Measurements from ENCODE around the gene ZBTB7C. TPM values are rescaled to one million over a fixed set of nuclear protein-coding genes. Genes with fewer than 3 reads are reported as not detected.

The ZBTB7C gene
- total and polyA plus RNA-seq, 2 donors (not counting 1 experiment from before 2014, with no cell fraction given): not detected

GRCh38 chr18:48308027-48308635 lies 101.1 kb downstream of the ZBTB7C start:
- ATAC-seq (ENCODE audit: low read depth): no peak
- H3K4me1 Mint-ChIP-seq: no peaks in the 10 kb centered on the region
- TF ChIP-seq EZH2 (IDR thresholded peaks at IDR 0.05; ENCODE audit: borderline replicate concordance, insufficient read depth, low read depth, low read length, poor library complexity, severe bottlenecking): no peak
- no peak for TF ChIP-seq CTCF (IDR thresholded peaks at IDR 0.05)

GRCh38 chr18:48306838-48307237 lies 102.3 kb downstream of the ZBTB7C start:
- H3K4me3 Mint-ChIP-seq: no peak overlapping the region

More at GRCh38 chr18:48308027-48308635, 101.1 kb downstream of the ZBTB7C start:
- Histone ChIP-seq H3K27me3 (replicated peaks in 1 of 4; ENCODE audit: control extremely low read depth in 1 of 4, control insufficient read depth in 3 of 4, insufficient read depth in 4 of 4, low read length in 3 of 4) (no peaks in the 10 kb centered on the region), H3K4me2 (replicated peaks; ENCODE audit: low read depth, low read length, poor library complexity, severe bottlenecking) (no peak overlapping the region), H3K4me1 (ENCODE audit: control insufficient read depth in 2 of 2, insufficient read depth in 2 of 2, low read length in 2 of 2) (no peaks in the 10 kb centered on the region), H3K79me2 (ENCODE audit: control insufficient read depth, insufficient read depth, low read length) (no peaks in the 10 kb centered on the region), H3K27ac (ENCODE audit: low read length in 2 of 2) (no peak overlapping the region), H4K20me1 (ENCODE audit: control insufficient read depth, insufficient read depth, low read length, poor library complexity, severe bottlenecking) (no peaks in the 10 kb centered on the region), H3K36me3 (replicated peaks in 1 of 2; ENCODE audit: control extremely low read depth in 1 of 2, control insufficient read depth in 1 of 2, extremely low read depth in 1 of 2, insufficient read depth in 2 of 2, low read length in 1 of 2) (no peaks in the 10 kb centered on the region), H3K9me3 (ENCODE audit: control extremely low read depth in 1 of 3, control insufficient read depth in 2 of 3, insufficient read depth in 1 of 3, low read length in 2 of 3) (no peaks in the 10 kb centered on the region), H3K9ac (ENCODE audit: low read length) (no peak overlapping the region), H3K4me3 (ENCODE audit: control extremely low read depth in 1 of 5, extremely low read depth in 1 of 5, insufficient read depth in 1 of 5, low read depth in 2 of 5, low read length in 4 of 5) (no peak overlapping the region), H2AFZ (ENCODE audit: insufficient read depth, low read depth, low read length, poor library complexity, severe bottlenecking) (no peak overlapping the region)
- Mint-ChIP-seq H3K4me3 (no peak overlapping the region), H3K9me3 (ENCODE audit: insufficient read depth) (no peaks in the 10 kb centered on the region), H3K27me3 (peaks cover 10% of the 10 kb centered on the region), H3K27ac (no peak overlapping the region)
- CTCF ChIA-PET: no interaction called here
- WGBS (ENCODE audit: insufficient coverage): 77% methylated on average over 2 of the region's 3 CpGs
- POLR2A ChIA-PET: no interaction called here
- DNase-seq: no peak
- intact Hi-C loops (cut with micrococcal nuclease): no loop called here

More at GRCh38 chr18:48306838-48307237, 102.3 kb downstream of the ZBTB7C start:
- Histone ChIP-seq H2AFZ (ENCODE audit: insufficient read depth, low read depth, low read length, poor library complexity, severe bottlenecking) (no peak overlapping the region), H4K20me1 (ENCODE audit: control insufficient read depth, insufficient read depth, low read length, poor library complexity, severe bottlenecking) (no peaks in the 10 kb centered on the region), H3K9ac (ENCODE audit: low read length) (no peak overlapping the region), H3K4me3 (ENCODE audit: control extremely low read depth in 1 of 5, extremely low read depth in 1 of 5, insufficient read depth in 1 of 5, low read depth in 2 of 5, low read length in 4 of 5) (no peak overlapping the region), H3K4me2 (replicated peaks; ENCODE audit: low read depth, low read length, poor library complexity, severe bottlenecking) (no peak overlapping the region), H3K4me1 (ENCODE audit: control insufficient read depth in 2 of 2, insufficient read depth in 2 of 2, low read length in 2 of 2) (no peaks in the 10 kb centered on the region), H3K79me2 (ENCODE audit: control insufficient read depth, insufficient read depth, low read length) (no peaks in the 10 kb centered on the region), H3K9me3 (ENCODE audit: control extremely low read depth in 1 of 3, control insufficient read depth in 2 of 3, insufficient read depth in 1 of 3, low read length in 2 of 3) (no peaks in the 10 kb centered on the region), H3K36me3 (replicated peaks in 1 of 2; ENCODE audit: control extremely low read depth in 1 of 2, control insufficient read depth in 1 of 2, extremely low read depth in 1 of 2, insufficient read depth in 2 of 2, low read length in 1 of 2) (no peaks in the 10 kb centered on the region), H3K27ac (ENCODE audit: low read length in 2 of 2) (no peak overlapping the region), H3K27me3 (replicated peaks in 1 of 4; ENCODE audit: control extremely low read depth in 1 of 4, control insufficient read depth in 3 of 4, insufficient read depth in 4 of 4, low read length in 3 of 4) (no peaks in the 10 kb centered on the region)
- Mint-ChIP-seq H3K27ac (no peak overlapping the region), H3K9me3 (ENCODE audit: insufficient read depth) (no peaks in the 10 kb centered on the region), H3K27me3 (peaks cover 9% of the 10 kb centered on the region), H3K4me1 (no peaks in the 10 kb centered on the region)
- intact Hi-C loops (cut with micrococcal nuclease): no loop called here
- WGBS (ENCODE audit: insufficient coverage): 80% methylated on average over 5 of the region's 5 CpGs
- ChIA-PET CTCF (no interaction called here), POLR2A (no interaction called here)
- DNase-seq (no peak), ATAC-seq (ENCODE audit: low read depth) (no peak)
- TF ChIP-seq EZH2 (IDR thresholded peaks at IDR 0.05; ENCODE audit: borderline replicate concordance, insufficient read depth, low read depth, low read length, poor library complexity, severe bottlenecking) (no peak), CTCF (IDR thresholded peaks at IDR 0.05) (no peak)

All from B cell (primary cell).